H9 (cell line): ENCODE data around the gene LUZP1. TPM values are rescaled to one million over a fixed set of nuclear protein-coding genes. Genes with fewer than 3 reads are reported as not detected.

Experiments used
- DNase-seq: peaks from one replicate; pipeline ENCODE4 v3.0.0-alpha.2; 2017
- H2AFZ ChIP-seq: one replicate; pipeline ENCODE4 v1.6.1; 2013; ENCODE audit warnings: mild to moderate bottlenecking, low read length, control low read depth, moderate library complexity
- H2AK5ac ChIP-seq: 2 replicates; pipeline ENCODE4 v1.6.1; 2013; ENCODE audit warnings: low read length, control low read depth, mixed read lengths; ENCODE audit not compliant: insufficient read length
- H2BK120ac ChIP-seq: one replicate; pipeline ENCODE4 v1.6.1; 2013; ENCODE audit warnings: low read depth, mild to moderate bottlenecking, low read length, control low read depth, inconsistent platforms; ENCODE audit not compliant: poor library complexity, severe bottlenecking
- H2BK12ac ChIP-seq: 2 replicates; pipeline ENCODE4 v1.6.1; 2013; ENCODE audit warnings: low read length, control low read depth, mixed read lengths, low read depth; ENCODE audit not compliant: insufficient read length
- H2BK15ac ChIP-seq: 2 replicates; pipeline ENCODE4 v1.6.1; 2013; ENCODE audit warnings: low read depth, low read length, control low read depth
- H2BK20ac ChIP-seq: one replicate; pipeline ENCODE4 v1.6.1; 2013; ENCODE audit warnings: low read depth, mild to moderate bottlenecking, low read length, control low read depth, inconsistent platforms; ENCODE audit not compliant: poor library complexity, severe bottlenecking
- H2BK5ac ChIP-seq: 2 replicates; pipeline ENCODE4 v1.6.1; 2013; ENCODE audit warnings: low read length, control low read depth, mixed read lengths; ENCODE audit not compliant: insufficient read length
- H3K14ac ChIP-seq: 2 replicates; pipeline ENCODE4 v1.6.1; 2013; ENCODE audit warnings: low read length, control low read depth; ENCODE audit not compliant: insufficient read depth
- H3K18ac ChIP-seq: 2 replicates; pipeline ENCODE4 v1.6.1; 2013; ENCODE audit warnings: low read depth, mild to moderate bottlenecking, mixed read lengths, low read length, control low read depth; ENCODE audit not compliant: insufficient read length
- H3K23ac ChIP-seq: 2 replicates; pipeline ENCODE4 v1.6.1; 2013; ENCODE audit warnings: low read length, control low read depth, mixed read lengths, low read depth; ENCODE audit not compliant: insufficient read length
- H3K23me2 ChIP-seq: 2 replicates; pipeline ENCODE4 v1.6.1; 2013; ENCODE audit warnings: low read depth, mild to moderate bottlenecking, mixed read lengths, low read length, control low read depth; ENCODE audit not compliant: insufficient read length, poor library complexity, severe bottlenecking
- H3K27ac ChIP-seq: 2 replicates; pipeline ENCODE4 v1.5.1; 2013; ENCODE audit warnings: low read length, control low read depth, mixed read lengths, low read depth; ENCODE audit not compliant: insufficient read length
- H3K27me3 ChIP-seq: 2 replicates; pipeline ENCODE4 v1.6.1; 2013; ENCODE audit warnings: low read length, control low read depth, inconsistent platforms; ENCODE audit not compliant: insufficient read depth
- H3K4ac ChIP-seq: 2 replicates; pipeline ENCODE4 v1.6.1; 2013; ENCODE audit warnings: low read depth, mild to moderate bottlenecking, control low read depth, inconsistent platforms, low read length, moderate library complexity
- H3K4me1 ChIP-seq: 2 replicates; pipeline ENCODE4 v1.6.1; 2013; ENCODE audit warnings: low read length, control low read depth, inconsistent platforms; ENCODE audit not compliant: insufficient read depth
- H3K4me2 ChIP-seq: 2 replicates; pipeline ENCODE4 v1.6.1; 2013; ENCODE audit warnings: low read length, control low read depth, mixed read lengths; ENCODE audit not compliant: insufficient read length, insufficient read depth
- H3K56ac ChIP-seq: 2 replicates; pipeline ENCODE4 v1.6.1; 2013; ENCODE audit warnings: low read depth, mild to moderate bottlenecking, mixed read lengths, low read length, control low read depth; ENCODE audit not compliant: insufficient read length
- H3K79me1 ChIP-seq: 2 replicates; pipeline ENCODE4 v1.6.1; 2013; ENCODE audit warnings: low read depth, mild to moderate bottlenecking, moderate library complexity, low read length, control low read depth, inconsistent platforms; ENCODE audit not compliant: insufficient read depth, poor library complexity, severe bottlenecking
- H3K79me2 ChIP-seq: 2 replicates; pipeline ENCODE4 v1.6.1; 2013; ENCODE audit warnings: low read length, control low read depth, inconsistent platforms; ENCODE audit not compliant: insufficient read depth
- H3K9ac ChIP-seq: 2 replicates; pipeline ENCODE4 v1.6.1; 2013; ENCODE audit warnings: low read length, control low read depth, mixed read lengths; ENCODE audit not compliant: insufficient read length; ENCODE audit errors: extremely low read depth
- H3K9me3 ChIP-seq: one replicate; pipeline ENCODE4 v1.6.1; 2013; ENCODE audit warnings: low read depth, low read length, inconsistent platforms; ENCODE audit not compliant: control insufficient read depth
- H3T11ph ChIP-seq: one replicate; pipeline ENCODE4 v1.6.1; 2013; ENCODE audit warnings: mild to moderate bottlenecking, low read length, control low read depth, inconsistent platforms
- H4K20me1 ChIP-seq: one replicate; pipeline ENCODE4 v1.6.1; 2013; ENCODE audit not compliant: control insufficient read depth, insufficient read length, insufficient read depth
- H4K5ac ChIP-seq: 2 replicates; pipeline ENCODE4 v1.6.1; 2013; ENCODE audit warnings: low read depth, mild to moderate bottlenecking, mixed read lengths, low read length, control low read depth; ENCODE audit not compliant: insufficient read length
- H4K8ac ChIP-seq: replicated peaks from 2 replicates; pipeline ENCODE4 v1.6.1; 2013; ENCODE audit warnings: low read length, control low read depth, mixed read lengths, low read depth; ENCODE audit not compliant: insufficient read length
- H4K91ac ChIP-seq: 2 replicates; pipeline ENCODE4 v1.6.1; 2013; ENCODE audit warnings: low read depth, mild to moderate bottlenecking, moderate library complexity, mixed read lengths, low read length, control low read depth; ENCODE audit not compliant: insufficient read length
- H3K27ac Mint-ChIP-seq, 3 experiments: 2 replicates in 2 of 3; 3 replicates in 1 of 3; pipeline ENCODE4 v1.8.0; 2020 to 2021; ENCODE audit warnings: mixed read lengths in 3 of 3, mild to moderate bottlenecking in 1 of 3, moderate library complexity in 1 of 3
- H3K27me3 Mint-ChIP-seq: 2 replicates; pipeline ENCODE4 v1.8.0; 2021; ENCODE audit warnings: low read depth, mild to moderate bottlenecking, moderate library complexity, mixed read lengths
- H3K36me3 Mint-ChIP-seq, 3 experiments: 2 replicates in 2 of 3; 3 replicates in 1 of 3; pipeline ENCODE4 v1.8.0; 2020 to 2021; ENCODE audit warnings: low read depth in 3 of 3, mixed read lengths in 3 of 3; ENCODE audit not compliant: insufficient read depth in 1 of 3
- H3K4me1 Mint-ChIP-seq, 2 experiments: 2 replicates each; pipeline ENCODE4 v1.8.0; 2020; ENCODE audit warnings: mixed read lengths in 2 of 2
- H3K4me3 Mint-ChIP-seq, 2 experiments: 2 replicates in 1 of 2; 3 replicates in 1 of 2; pipeline ENCODE4 v1.8.0; 2020 to 2021; ENCODE audit warnings: mild to moderate bottlenecking in 2 of 2, mixed read lengths in 2 of 2, moderate library complexity in 1 of 2
- H3K9me3 Mint-ChIP-seq, 2 experiments: 2 replicates in 1 of 2; 3 replicates in 1 of 2; pipeline ENCODE4 v1.8.0; 2020; ENCODE audit warnings: mild to moderate bottlenecking in 2 of 2, mixed read lengths in 2 of 2, moderate library complexity in 1 of 2
- CTCF ChIP-seq: fragments of 200-600 bp; sonication (generic); conservative IDR thresholded peaks from 3 replicates; pipeline ENCODE4 v1.8.0; 2021; ENCODE audit warnings: antibody characterized with exemption, mild to moderate bottlenecking
- WGBS: extraction: QIAGEN DNeasy Blood & Tissue Kit; methylation state at CpG from one replicate; pipeline ENCODE4 v1.1.7; 2013; ENCODE audit warnings: missing lambda C conversion rate, low lambda C conversion rate, mixed read lengths; ENCODE audit not compliant: insufficient read length; ENCODE audit errors: extremely low coverage; 5-methylcytosine and 5-hydroxymethylcytosine counted together
- total RNA-seq: library from RNA; stranded (reverse); gene quantifications from 2 replicates; pipeline ENCODE4 v1.2.1, GENCODE V29; 2021

The LUZP1 gene
- total RNA-seq, 1 experiment from 2014 or later, result 48.2 TPM

DNA sequence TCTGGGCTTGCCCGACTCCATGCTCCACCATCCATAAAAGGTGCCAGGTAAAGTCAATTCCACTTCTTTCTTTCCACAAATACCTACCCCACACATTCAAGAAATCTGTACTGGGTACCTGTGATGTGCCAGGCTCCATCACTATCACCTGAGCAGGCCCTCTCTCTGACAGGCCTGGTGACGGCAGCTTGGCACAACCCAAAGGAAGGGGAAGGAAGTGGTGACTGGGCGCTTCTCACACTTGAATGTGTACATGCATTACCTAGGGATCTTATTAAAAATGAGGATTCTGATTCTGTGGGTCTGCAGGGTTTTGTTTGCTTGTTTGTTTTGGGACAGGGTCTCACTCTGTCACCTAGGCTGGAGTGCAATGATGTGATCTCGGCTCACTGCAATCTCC lies 41.1 kb upstream of the LUZP1 start:
- Histone ChIP-seq H3K27me3 (no peaks in the 10 kb centered on the region), H3K9me3 (no peaks in the 10 kb centered on the region), H3K18ac (no peak overlapping the region), H2BK5ac (no peak overlapping the region), H3K23ac (no peak overlapping the region), H4K91ac (no peak overlapping the region), H3T11ph (no peak overlapping the region), H3K9ac (no peak overlapping the region), H3K4ac (no peak overlapping the region), H3K4me1 (no peaks in the 10 kb centered on the region), H3K14ac (no peak overlapping the region), H2BK120ac (no peak overlapping the region), H2BK12ac (no peak overlapping the region), H4K20me1 (no peaks in the 10 kb centered on the region), H2BK15ac (no peak overlapping the region), H3K79me2 (no peaks in the 10 kb centered on the region), H2AK5ac (no peak overlapping the region), H2AFZ (no peak overlapping the region), H3K4me2 (no peak overlapping the region), H3K23me2 (no peaks in the 10 kb centered on the region), H3K79me1 (no peaks in the 10 kb centered on the region), H3K27ac (no peak overlapping the region), H4K8ac (no peak overlapping the region), H3K56ac (no peak overlapping the region), H4K5ac (no peak overlapping the region), H2BK20ac (no peak overlapping the region)
- H3K27ac Mint-ChIP-seq, result no peak overlapping the region
- H3K27me3 Mint-ChIP-seq, result peaks cover 2% of the 10 kb centered on the region; the same call in 1 of the 2 replicates
- no peak for DNase-seq
- H3K9me3 Mint-ChIP-seq, result no peaks in the 10 kb centered on the region
- no peak overlapping the region; a peak in 1 of 5 replicates for H3K4me3 Mint-ChIP-seq
- no CpG with 5 or more reads among the region's 4 CpGs for WGBS
- no peak for TF ChIP-seq CTCF
- peaks cover 0 to under 1% (median 0%) of the 10 kb centered on the region in 3 experiments; a peak in 3 of 7 replicates for H3K36me3 Mint-ChIP-seq
- peaks cover 0 to 17% of the 10 kb centered on the region in 2 experiments; a peak in 2 of 4 replicates for H3K4me1 Mint-ChIP-seq
